Activated T-cell treated with anti-CD3 and anti-CD28 coated beads for 24 hours (primary cell): ENCODE results near the gene FBXL12.
"Not testable (repeated sequence)": the region's sequence is repeated elsewhere in the genome, so short reads cannot be mapped to it uniquely, and the experiment has no call there.

Experiments
- DNase-seq: peaks from one replicate; pipeline ENCODE4 v3.0.0-alpha.2; 2020; ENCODE audit warnings: low read depth

Gene FBXL12

GRCh38 chr19:9792206-9793070 lies 26.4 kb downstream of the FBXL12 start:
- DNase-seq = peak; percentile 83

- DNase-seq = peak; percentile 82
These were observed 27.2 kb downstream of the FBXL12 start for GRCh38 chr19:9791552-9792205.

- DNase-seq = not testable (repeated sequence)
These were observed 27.9 kb downstream of the FBXL12 start for GRCh38 chr19:9791073-9791367.

GRCh38 chr19:9789579-9789978 lies 29.3 kb downstream of the FBXL12 start:
- not testable (repeated sequence) for DNase-seq

- no peak for DNase-seq
These were observed 29.8 kb downstream of the FBXL12 start for GRCh38 chr19:9789066-9789465.

GRCh38 chr19:9788604-9789003 lies 30.3 kb downstream of the FBXL12 start:
- not testable (repeated sequence) for DNase-seq

GRCh38 chr19:9786819-9787218 lies 32.1 kb downstream of the FBXL12 start:
- no peak for DNase-seq

GRCh38 chr19:9786342-9786741 lies 32.5 kb downstream of the FBXL12 start:
- no peak for DNase-seq

GRCh38 chr19:9785367-9786331 lies 33.2 kb downstream of the FBXL12 start:
- DNase-seq = peak; percentile 95

GRCh38 chr19:9784163-9784496 lies 34.7 kb downstream of the FBXL12 start:
- DNase-seq = not testable (repeated sequence)

- no peak for DNase-seq
These were observed 36.5 kb downstream of the FBXL12 start for GRCh38 chr19:9782338-9782737.

GRCh38 chr19:9768175-9769112 lies 50.4 kb downstream of the FBXL12 start, which contains the start of gene ZNF846:
Gene ZNF846 (minus strand): TSS chr19:9768738. CDS start chr19:9764950, 3,788 bp downstream.
- DNase-seq = peak; percentile 90
